Stimulated activated CD4-positive, alpha-beta T cell treated with anti-CD3 and anti-CD28 coated beads, Interleukin-1b, Interleukin-23, amount 100 ng/mL, for 4 hours (primary cell): ENCODE measurements around the gene RENBP.

ENCODE experiments used
- DNase-seq, 2 donors: peaks; one replicate each; pipeline ENCODE4 v3.0.0-alpha.2; 2020; ENCODE audit warnings: low read depth in 2 of 2

The RENBP gene

GRCh38 chrX:153971124-153971449 is 26.6 kb upstream of the RENBP start:
- peak; percentile 74 to 80 for DNase-seq

- DNase-seq = no peak
These were observed 26.1 kb upstream of the RENBP start for GRCh38 chrX:153970357-153971123.

DNA sequence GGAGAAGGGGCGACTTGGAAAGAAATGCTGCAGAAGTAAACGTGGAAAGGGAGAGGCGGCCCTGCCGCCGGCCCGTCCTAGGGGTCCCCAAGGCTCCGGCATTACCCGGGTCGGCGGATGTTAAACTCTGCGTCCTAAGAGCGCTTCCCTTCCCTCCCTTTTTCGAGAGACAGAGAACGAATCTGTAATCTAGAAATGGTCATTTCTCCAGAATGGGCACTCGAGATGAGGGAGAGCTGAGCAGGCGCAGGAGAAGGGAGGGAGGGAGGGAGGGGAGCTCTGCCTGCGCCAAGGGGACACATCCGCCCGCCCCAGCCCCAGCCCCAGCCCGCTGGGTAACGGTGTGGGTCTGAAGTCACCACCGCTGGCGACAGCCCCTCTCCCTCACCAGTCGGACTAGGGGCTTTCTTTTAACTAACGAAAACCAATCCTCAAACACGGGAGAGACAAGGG is 25.5 kb upstream of the RENBP start:
- DNase-seq = no peak

DNA sequence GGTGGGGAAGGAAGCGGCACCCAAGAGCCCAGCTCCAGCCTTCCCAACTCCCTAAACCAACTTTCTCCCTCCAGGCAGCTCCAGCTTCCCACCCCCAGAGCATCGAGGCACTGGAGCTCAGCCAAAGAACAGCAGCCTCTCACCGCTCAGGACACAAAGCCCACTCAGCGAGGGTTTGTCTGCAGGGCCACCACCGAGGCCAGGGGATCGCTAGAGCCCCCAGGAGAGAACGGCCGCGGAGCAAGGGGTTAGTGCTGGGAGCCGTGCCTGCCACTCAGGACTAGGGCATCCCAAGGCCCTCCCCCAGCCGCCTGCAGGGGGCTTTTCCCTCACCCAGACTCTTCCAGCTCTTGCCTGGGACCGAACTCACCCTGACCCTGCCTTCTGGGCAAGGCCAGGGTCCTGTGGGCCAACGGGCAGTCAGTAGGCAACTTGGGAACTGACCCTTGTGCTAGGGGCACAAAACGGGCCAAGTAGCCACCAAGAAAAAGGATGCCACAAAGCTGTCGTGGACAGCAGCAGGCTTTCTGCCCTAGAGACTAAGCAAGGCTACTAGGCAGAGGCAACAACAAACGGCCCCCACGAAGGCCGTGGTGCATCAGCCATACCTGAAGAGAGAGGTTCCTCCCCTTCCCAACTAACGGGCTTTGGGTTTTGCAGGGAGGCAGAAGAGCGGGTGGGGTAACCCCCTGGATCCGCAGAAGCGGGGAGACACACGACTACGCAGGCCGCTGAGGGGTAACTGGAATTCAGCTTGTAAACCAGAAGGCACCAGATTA is 24.9 kb upstream of the RENBP start:
- DNase-seq = no peak

- DNase-seq = no peak
These were observed 24.3 kb upstream of the RENBP start for GRCh38 chrX:153968754-153969124.

DNA sequence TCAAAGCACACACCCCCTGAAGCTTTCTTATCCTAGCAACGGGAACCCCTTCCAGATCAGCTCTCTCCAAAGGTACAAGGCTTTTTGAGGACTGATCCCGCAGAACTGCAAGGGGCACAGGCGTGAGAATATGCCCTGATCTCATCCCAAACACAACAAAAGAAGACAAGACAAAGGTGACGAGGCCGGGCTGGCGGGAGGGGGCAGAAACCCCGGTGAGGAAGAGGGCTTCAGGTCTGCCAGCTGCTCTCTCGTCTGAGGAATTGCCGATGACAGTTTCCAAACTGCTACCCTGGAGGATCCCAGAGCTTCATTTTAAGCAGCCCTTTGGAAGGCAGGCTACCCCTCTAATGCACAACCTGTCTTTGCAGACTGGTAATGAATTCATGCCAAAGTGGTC is 23.8 kb upstream of the RENBP start:
- DNase-seq = no peak

GRCh38 chrX:153967536-153968224 is 23.2 kb upstream of the RENBP start:
- DNase-seq = no peak

DNA sequence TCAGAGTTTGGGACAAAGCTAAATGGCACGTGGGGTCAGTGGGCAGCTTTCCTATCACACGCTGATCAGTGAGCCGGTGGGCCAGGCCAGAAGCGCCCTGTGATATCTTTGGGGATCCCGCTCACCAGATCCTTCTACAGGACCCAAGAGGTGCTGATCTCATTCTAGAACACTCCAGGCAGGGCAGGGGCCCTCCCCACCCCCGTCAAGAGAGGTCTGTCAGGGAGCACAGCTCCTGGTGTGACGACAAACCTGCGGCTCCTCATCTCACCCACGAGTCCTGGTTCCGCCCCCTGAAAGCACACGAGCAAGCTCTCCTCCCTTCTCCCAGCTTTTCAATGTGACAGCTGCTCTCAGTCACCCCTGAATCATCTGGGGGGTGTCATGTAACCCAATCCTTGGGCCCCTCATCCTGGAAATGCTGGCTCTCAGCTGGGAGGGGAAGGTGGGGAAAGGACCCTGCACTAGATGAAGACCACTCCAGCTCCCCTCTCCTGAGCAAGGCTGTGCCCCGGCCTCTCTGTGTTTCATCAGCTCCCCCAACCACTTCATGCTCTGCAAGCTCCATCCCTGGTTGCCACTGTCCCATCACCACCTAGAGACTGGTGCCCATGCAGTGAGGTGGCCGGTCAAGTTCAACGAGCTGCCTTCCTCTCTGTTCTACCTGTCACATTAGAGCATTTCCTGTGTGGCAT is 22.5 kb upstream of the RENBP start:
- DNase-seq = peak in 1 of 2 donors; percentile 42

DNA sequence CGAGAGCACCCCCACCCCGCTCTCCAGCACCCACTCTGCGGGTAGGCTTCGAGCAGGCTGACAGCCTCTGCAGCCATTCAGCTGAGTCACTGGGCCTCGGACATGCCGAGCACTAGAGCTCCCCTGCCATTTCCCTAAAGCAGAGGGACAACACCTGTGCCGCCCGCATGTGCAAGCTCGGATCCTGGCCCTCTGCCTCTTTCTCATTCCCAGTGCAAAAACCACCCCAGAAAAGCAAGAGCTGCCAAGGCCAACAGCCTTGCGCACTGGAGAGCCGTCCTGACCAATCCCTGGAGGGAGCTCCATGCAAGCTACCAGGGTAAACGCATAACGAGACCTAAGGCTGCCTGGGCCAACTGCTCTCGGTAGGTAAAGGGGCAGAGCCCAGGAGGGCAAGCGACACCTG is 21.8 kb upstream of the RENBP start:
- no peak for DNase-seq

DNA sequence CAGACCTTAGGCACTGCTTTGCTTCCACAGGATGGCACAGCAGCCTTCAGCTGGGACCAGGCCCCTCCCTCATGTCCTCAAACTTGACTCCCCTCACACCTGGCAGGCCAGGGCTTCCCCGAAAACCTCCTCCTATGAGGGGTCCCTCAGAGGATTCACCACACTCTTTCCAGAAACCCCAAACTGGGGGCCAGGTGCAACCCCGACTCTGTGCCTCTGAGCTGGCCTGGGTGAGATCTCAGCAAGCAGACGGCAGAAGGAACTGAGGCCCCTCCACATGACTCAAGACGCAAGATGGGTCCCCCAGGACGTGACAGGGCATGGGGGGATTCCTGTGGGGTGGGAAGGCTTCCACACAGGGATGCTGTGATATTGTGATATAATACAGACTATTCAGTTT is 21.0 kb upstream of the RENBP start:
- no peak for DNase-seq

- DNase-seq = no peak
These were observed 19.7 kb upstream of the RENBP start for GRCh38 chrX:153964105-153964504.

- no peak for DNase-seq
These were observed 19.1 kb upstream of the RENBP start for GRCh38 chrX:153963546-153963945.

- DNase-seq = no peak
These were observed 16.8 kb upstream of the RENBP start for GRCh38 chrX:153961292-153961691.

GRCh38 chrX:153960786-153961185 is 16.3 kb upstream of the RENBP start:
- no peak for DNase-seq

GRCh38 chrX:153960077-153960476 is 15.6 kb upstream of the RENBP start:
- no peak for DNase-seq

DNA sequence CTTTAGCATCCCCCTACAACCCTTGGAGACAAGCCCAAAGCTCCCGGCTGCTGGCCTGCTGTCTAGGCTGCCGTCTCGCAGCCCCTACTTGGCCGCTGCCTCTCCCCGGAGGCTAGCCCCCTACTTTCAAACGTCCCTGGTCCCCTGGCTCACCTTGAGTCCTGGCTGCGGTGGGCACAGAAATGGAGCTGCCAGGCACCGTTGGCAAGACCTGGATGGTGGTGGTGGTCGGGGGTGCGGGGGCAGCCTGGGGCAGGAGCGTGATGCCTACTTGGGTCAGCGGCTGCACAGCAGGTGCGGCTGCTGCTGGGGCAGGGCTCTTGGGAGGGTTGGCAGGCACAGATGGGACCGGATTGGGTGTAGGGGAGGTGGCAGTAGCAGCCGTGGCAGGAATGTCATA is 15.2 kb upstream of the RENBP start:
- DNase-seq = no peak

DNA sequence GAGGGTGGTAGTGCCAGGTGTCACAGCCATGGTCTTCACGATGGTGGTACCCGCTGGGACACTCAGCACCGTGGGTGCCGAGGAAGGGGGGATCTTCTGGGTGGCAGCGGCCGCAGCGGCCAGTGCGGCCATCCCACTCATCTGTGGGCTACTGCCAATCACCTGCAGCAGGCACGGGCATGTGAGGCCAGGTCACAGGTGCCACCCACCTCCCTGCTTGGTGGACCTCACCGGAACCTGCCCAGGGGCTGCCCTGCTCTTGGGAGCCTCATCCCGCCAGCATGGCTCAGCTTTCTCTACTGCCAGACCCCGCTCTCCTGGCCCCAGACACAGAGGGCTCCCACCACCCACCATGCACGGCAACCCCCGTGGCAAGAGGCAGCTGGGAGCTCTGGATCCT is 14.2 kb upstream of the RENBP start:
- DNase-seq = no peak

DNA sequence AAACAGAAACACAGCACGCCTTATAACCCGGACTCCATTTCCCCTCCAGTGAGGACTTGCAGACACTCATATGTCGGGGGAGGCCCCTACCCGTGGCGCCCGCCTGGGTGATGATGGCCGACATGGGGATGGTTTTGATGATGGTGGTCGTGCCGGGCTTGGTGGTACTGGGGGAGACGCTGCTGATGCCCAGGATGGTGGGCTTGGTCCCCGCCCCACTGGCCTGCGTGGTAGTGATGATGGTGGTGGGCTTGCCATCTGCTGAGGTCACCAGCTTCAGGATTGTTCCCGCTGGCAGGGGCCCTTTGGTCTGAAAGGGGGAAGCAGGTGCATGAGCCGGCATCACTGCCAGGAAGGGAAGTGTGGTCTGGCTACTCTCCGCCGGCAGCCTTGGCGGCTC is 12.8 kb upstream of the RENBP start:
- DNase-seq = no peak

- DNase-seq = no peak
These were observed 11.8 kb upstream of the RENBP start for GRCh38 chrX:153956044-153956907.

DNA sequence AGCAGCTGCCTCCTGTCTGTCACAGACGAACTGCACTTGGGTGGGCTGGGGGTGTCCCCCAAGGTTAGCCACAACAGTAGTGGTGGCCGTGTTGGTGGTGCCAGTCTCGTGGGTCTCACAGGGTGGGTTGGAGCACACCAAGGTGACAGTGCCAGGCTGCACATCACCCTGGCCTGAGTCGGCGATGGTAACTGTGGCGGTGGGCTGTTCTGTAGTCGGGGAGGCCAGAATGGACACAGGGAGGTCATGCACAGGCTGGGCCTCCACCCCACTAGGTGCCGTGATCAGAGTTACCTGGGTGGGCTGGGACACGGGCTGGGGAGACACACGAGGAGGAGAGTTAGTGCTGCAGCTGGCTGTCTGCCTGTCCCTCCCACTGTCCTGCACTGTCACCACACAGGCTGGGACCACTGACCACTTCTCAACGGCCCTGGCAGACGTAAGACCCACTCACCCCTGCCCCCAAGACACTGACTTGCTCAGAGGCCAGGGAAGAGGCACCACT is 10.8 kb upstream of the RENBP start:
- DNase-seq = no peak
